ENCODE data around the gene ATE1.
"Not testable (repeated sequence)": the region's sequence is repeated elsewhere in the genome, so short reads cannot be mapped to it uniquely, and the experiment has no call there.

ATE1 gene

DNA sequence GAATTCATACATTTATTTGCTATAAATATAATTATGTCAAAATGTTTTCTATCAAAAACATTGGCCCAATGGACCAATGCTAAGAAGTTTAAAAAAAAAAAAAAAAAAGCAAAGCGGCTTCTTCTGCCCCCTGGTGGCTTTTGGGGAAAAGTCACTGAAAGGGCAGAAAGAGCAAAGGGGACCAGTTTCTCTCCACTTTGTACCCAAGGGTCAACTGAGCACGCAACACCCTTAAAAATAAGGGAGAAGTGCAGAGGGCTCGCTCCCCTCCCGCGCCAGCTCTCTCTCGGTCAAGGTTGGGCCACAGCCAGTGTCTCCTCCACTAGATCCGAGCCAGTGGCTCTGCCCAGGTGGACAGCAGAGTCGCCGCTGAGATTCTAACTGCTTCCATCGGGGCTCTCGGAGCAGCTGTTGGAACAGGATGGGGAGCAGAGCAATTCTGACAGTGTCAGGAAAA lies 193.2 kb downstream of the ATE1 start:
- DNase-seq (ENCODE audit: low read depth): no peak

DNA sequence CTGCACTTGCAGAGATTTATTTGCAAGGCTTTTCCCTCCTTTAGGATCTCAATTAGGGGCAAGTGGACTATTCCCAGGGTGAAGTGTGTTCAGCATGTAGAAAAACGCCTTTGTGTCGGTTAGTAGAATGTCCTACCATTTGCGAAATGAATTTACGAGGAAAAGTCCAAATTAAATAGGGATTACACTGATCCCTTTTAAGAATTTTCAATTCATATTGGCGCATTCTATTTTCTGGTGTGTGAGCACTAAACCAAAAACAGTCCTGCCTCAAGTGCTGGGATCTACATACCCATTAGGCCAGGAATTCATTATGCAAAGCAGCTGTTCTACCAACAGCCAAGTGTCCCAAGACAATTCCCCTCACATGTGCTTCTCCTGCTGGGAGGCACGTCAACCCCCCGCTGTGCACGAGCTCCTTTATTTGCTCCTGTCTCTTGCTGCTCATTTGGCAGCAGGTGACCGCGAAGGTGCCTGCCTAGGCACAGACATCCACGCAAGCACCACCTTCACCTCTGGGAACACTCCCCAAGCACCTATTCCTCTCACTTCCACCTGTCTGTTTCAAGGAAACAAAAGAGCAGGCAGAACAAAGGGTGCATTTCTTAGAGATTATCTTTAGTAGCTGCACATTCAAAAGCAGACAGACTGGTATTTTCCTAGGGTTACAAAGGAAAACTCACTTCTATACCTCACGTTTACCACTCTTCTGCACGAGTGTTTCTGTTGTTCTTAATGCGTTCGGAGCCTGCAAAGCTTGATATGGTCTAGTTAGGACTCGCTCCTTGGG lies 195.0 kb downstream of the ATE1 start:
- no peak for DNase-seq (ENCODE audit: low read depth)

DNA sequence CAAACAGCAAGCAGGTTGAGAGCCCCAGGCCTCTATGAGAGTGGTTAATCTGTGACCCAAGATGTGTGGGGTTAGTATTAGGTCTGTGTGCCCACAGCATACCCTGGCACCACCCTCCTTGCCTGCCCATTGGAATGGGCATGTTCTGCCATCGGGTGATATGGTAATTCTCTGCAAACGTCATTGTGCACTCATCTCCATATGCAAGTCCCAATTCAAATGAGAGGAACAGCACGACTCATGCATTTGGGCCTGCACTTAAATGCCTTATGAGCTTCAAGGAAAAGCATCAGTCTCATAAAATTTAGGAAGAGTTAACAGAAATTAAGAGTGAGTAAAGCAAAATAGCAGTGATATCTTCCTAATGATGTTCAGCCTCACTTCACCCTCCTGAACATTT lies 195.7 kb downstream of the ATE1 start:
- no peak for DNase-seq (ENCODE audit: low read depth)

DNA sequence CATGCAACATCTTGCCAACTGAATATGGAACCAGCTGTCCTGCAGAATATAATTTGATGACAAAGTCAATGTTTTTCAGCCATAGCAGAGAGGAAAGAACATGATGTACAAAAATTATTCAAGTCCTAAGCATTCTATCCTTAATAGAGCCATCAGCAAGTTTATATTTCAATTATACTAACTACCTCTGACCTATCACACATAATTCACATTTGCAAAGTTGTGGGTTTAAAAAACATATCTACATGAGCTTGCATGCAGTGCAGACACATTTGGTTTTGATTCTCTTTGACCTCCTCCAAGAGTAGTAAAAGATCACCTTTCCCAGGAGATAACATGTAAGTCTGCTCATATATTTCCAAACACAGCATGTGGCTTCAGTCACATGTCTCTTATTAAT lies 203.5 kb downstream of the ATE1 start:
- DNase-seq (ENCODE audit: low read depth): no peak

DNA sequence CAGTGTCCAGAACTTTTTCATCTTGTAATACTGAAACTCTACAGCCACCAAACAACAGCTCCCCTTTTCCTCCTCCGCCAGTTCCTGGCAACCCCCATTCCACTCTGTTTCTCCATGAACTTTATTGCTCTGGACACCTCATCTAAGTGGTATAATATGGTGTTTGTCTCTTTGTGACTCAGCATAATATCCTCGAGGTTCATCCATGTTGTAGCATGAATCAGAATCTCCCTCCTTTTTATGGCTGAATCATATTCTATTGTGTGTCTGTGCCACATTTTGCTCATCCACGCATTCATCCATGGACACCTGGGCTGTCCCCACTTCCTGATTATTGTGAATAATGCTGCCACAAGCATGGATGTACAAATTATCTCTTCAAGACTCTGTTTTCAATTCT lies 205.2 kb downstream of the ATE1 start:
- no peak for DNase-seq (ENCODE audit: low read depth)

DNA sequence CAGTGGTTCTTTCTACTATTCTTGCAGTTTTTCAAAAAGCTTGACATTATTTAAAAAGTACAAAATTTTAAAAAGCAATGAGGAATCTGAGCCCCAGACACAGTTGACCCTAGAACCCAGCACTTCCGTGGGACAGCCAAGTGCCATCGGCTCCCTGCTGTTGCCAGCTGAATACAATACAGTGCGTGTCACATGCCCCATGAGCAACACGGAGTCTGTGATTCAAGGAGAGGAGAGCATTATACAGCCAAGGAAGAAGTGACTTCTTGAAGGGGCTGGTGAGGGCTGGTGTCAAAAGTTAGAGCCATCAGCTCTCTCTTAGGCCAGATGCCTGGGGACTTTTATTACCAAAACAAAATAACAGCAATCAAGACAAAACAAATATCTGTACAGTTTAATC lies 206.6 kb downstream of the ATE1 start:
- no peak for DNase-seq (ENCODE audit: low read depth)

DNA sequence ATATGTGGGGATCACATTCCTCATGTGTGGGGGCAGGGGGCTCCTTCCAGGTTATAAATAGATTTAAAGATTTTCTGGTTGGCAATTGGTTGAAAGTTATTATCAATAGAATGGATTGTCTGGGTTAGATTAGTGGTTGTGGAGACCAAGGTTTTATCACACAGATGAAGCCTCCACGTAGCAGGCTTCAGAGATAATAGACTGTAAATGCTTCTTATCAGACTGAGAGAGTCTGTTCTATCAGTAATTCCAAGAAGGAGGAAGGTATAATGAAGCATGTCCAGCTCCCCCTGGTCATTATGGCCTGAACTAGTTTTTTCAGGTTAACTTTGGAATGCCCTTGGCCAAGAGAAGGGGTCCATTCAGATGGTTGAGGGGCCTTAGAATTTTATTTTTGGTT lies 211.9 kb downstream of the ATE1 start:
- DNase-seq (ENCODE audit: low read depth): no peak

DNA sequence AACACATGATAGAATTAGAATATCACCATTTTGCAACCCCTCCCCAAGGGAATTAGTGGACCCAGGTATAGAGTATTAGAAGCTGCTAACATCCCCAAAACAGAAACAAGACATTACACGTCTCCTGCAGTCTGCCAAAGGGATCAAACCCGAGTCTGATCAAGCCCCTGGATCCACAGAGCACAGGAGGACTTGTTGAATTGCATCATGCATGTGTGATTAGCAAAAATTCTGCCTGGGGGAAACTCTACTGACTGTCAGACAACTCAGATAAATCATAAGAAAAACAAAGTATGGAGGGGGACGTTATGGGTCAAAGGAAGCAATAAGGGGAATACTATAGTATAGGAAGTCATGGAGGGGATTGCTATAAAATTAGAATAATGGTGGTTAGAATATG lies 212.8 kb downstream of the ATE1 start:
- no peak for DNase-seq (ENCODE audit: low read depth)

DNA sequence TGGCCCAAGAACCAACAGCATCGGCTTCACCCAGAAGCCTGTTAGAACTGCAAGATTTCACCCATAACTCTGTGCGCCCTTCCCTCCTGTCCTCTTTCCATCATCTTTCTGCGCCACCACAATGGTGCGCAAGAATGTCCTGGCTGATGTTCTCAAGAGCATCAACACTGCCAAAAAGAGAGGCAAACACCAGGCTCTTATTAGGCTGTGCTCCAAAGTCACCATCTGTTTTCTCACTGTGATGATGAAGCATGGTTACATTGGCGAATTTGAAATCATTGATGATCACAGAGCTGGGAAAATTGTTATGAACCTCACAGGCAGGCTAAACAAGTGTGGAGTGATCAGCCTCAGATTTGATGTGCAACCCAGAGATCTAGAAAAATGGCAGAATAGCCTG lies 214.3 kb downstream of the ATE1 start:
- no peak for DNase-seq (ENCODE audit: low read depth)

DNA sequence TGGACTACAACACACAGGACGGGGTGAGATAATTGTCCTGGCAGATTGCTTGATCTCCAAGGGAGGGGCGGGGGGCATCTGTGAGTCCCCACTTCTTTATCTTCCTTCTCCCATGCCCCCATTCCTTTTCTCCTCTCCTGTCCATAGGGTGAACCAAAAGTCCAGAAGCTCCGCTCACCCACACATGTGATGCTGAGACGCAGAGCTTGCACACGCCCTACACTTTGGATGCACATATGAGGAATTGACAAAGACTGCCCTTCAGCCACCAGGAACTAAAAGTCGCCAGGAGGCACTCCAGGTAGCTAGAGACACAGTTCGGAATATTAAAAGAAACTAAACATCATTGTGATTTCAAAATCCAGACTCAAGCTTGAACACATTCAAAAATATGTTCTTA lies 216.9 kb downstream of the ATE1 start:
- no peak for DNase-seq (ENCODE audit: low read depth)

DNA sequence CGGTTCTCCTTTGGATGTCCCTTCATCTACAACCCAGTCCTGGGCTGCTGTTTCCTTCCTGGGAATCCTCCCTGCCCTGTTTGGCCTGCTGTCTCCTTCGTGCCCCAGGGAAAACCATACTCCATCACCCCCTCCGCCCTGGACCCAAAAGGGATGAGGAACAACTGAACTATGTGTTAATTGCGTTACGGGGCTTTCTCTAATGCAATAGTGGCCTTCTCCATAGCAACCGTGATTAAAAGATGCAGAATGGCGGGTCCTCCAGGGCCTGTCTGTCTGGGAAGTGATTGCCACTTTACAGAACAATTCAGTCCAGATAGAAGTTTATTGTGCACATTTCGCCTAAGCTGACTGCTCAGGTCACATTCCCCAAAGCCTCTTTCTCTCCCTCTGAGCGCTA lies 217.6 kb downstream of the ATE1 start:
- no peak for DNase-seq (ENCODE audit: low read depth)

DNA sequence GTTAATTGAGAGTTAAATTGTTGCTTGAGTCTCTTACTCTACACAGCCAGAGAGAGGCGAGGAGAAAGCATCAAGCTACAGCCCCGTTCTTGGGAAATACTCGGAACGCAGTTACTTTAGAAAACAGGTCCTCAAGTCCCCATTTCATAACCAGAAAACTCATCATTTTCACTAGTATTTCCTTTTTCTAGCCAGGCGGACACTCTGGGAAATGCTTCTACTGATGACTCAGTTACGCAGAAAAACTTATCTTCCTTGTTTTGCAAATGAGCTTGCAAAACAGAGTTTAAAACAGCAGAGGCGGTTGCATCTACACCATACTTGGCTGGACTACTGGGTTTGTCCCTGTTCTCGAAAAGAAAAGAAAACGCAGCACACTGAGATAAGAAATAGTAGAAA lies 218.2 kb downstream of the ATE1 start:
- no peak for DNase-seq (ENCODE audit: low read depth)

DNA sequence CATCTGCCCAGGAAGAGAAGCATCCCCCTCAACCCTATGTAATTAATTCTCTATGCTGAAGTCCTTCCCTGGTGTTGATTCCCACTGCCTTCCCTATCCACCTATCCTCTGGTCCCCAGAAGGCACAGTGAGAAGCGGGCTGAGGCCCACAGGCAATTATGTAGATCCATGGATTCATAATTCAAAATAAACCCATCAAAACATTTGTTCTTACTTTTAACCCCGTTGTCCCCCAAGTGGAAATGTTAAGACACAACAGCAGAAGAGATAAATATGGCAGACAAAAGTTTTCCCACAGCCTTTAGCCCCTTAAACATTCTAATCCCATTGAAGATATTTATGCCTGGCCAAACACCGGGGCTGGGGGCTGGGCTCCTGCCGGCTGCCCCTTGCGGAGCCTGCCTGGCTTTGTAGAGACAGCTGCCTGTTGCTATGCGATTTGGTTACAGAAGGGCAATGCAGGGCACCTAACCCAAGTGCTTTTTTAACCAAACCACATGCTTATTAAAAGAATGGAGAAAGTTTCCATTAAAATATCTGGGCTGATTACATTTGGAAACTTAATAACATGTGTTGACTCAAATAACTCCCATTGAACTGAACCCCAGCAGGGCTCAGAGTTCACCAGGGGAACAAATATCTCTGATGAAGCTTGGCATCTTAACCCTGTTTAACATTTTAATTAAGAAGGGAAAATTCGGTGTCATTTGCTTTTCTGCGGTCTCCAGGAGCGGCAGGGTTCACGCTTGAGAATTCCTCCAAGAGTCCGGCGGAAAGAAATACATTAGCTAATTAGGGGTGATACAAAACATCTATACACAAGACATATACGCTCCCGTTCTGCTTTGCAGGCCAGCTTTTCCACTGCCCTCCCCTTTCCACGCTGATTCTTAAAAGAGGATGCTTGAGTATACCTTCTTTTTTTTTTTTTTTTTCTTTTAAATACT lies 218.8 kb downstream of the ATE1 start:
- no peak for DNase-seq (ENCODE audit: low read depth)

DNA sequence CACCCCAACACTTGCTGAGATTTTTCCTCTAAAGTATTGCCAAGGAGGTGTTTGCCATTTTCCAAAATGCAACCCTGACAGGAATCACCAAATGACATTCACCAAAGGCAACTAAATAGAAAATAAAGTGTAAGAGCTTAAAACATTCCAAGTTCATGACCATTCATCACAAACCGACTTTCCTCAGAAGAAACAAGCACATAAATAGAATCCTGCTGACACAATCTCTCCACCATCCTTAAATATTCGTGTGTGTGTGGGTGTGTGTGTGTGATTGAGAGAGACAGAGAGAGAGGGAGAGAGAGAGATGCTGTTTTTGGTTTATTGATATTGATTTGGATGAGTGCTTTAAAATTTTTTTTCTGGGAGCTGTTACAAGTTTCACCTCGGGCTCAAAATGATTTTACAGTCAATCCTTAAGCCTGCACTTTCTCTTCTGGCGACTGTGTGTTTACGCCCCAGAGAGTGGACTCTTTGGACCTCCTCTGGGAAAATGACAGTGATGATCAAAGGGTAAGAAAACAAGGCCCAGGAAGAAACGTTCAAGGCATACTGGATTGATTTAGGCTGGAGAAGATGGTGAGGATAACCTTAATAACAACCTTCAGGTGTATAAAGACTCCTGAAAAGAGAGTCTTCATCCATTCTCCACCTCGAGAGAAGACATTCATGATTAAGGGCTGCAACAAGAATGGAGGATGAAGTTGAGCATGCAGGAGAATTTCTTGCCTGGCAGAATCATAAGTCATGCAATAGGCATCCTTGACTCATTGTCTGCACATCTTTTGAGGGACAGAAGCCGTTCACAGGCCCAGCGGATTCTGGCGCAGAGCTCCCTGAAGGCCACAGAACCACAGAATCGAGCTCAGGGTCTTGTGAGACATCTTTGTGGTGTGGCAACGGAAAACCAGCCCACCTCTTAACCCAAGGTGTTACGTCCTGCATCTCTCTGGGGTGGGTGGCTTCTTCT lies 225.2 kb downstream of the ATE1 start:
- no peak for DNase-seq (ENCODE audit: low read depth)

DNA sequence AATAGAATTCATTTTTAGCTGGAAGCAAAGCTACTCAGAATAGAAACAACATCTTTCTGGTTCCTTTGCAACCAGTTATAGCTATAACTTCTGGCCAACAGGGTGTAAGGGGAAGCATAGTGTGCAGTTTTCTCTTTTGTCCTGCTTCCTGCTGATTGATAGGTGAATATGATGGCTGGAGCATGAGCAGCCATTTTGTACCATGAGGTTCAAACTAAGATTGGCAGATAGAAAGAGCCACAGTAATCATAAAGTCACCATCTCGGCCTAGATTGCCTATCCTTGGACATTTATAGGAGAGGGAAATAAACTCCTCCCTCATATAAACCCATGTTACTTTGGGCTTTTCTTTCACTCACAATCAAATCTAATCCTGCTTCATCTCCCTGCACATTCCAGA lies 227.4 kb downstream of the ATE1 start:
- DNase-seq (ENCODE audit: low read depth): no peak

DNA sequence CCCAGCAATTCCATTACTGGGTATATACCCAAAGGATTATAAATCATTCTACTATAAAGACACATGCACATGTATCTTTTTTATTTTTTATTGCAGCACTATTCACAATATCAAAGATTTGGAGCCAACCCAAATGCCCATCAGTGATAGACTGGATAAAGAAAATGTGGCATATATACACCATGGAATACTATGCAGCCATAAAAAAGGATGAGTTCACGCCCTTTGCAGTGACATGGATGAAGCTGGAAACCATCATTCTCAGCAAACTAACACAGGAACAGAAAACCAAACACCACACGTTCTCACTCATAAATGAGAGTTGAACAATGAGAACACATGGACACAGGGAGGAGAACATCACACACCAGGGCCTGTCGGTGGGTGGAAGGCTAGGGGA lies 228.1 kb downstream of the ATE1 start:
- not testable (repeated sequence) for DNase-seq (ENCODE audit: low read depth)

DNA sequence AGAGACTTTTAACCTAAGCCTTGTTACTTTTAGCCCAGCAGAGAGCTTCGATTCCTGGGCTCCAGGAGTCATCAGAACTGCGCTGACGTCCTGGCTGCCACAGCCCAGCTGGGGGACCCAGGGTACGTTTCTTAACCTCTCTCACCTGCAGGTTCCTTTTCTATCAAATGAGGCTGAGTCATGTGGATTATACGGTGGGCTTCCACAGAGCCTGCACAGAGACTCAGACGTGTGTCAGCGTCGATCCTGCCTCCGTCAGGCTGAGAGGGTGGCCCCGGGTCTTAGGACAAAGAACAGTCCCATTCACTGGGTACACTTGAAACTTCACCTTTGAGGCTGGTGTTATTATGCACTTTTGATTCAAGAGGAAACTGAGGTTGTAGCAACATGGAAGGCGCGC lies 228.9 kb downstream of the ATE1 start:
- no peak for DNase-seq (ENCODE audit: low read depth)

DNA sequence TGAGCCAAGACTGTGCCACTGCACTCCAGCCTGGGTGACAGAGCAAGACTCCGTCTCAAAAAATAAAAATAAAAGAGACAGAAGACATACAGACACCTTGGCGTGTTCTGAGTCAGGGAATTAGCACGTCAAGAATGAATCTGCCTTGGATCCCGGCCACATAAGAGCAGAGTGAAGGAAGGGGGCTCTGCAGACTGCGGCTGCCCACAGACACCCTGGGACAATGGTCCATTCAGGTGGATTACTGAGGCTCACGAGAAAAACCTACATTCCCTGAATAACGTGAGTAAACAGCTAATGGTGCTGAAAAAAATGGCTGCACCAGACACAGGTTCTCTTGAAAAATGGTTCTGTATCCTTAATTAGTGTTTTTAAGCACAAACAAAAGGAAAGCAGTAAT lies 229.5 kb downstream of the ATE1 start:
- DNase-seq (ENCODE audit: low read depth): no peak

DNA sequence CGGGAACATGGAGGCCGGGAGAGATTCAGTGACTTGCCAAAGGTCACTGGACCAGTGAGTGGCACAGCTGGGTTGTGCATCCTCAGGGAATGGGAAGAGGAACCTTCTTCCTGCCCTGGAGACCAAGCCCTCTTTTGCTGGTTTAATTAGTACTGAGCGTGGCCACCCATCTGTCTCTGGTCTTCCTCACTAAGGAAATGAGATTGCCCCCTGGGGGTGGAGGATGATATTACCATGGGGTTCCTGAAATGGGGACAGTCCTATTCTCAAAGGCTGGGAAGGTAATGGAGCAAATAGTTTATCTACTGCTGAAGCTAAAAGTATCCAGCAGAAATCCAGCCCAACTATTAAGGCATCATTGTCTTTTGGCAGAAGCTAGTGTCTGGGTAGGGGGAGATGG lies 231.0 kb downstream of the ATE1 start:
- DNase-seq (ENCODE audit: low read depth): no peak

DNA sequence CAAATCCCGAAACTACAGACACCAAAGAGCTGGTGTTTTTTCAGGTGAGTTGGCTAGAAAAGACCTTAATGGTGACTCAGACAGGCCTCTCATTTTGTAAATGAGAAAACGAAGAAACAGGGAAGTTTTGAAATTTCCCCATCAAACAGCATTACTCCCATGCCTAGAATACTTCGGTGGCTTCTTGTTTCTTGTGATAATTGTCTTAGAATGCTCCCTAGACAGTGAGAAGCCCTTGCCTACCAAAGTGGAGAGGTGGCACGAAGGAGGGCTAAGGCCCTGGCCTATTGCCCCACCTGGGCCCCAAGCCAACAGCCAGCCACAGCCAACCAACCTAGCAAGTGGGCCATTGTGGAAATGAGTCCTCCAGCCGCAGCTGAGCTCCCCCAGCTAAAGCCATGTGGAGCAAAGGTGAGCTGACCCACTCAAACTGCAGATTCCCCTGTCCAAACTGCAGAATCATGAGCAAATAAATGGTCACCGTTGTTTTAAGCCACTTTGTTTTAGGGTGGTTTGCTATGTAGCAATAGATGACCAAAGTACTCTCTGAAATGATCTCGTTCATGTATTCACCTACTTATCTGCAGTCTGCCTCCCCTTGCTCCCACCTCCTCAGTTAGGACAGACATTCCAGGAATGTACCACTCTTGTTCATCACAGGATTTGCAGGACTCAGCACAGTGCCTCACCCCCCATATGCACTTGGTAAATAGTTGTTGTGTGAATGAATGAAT lies 231.9 kb downstream of the ATE1 start:
- DNase-seq (ENCODE audit: low read depth): no peak

DNA sequence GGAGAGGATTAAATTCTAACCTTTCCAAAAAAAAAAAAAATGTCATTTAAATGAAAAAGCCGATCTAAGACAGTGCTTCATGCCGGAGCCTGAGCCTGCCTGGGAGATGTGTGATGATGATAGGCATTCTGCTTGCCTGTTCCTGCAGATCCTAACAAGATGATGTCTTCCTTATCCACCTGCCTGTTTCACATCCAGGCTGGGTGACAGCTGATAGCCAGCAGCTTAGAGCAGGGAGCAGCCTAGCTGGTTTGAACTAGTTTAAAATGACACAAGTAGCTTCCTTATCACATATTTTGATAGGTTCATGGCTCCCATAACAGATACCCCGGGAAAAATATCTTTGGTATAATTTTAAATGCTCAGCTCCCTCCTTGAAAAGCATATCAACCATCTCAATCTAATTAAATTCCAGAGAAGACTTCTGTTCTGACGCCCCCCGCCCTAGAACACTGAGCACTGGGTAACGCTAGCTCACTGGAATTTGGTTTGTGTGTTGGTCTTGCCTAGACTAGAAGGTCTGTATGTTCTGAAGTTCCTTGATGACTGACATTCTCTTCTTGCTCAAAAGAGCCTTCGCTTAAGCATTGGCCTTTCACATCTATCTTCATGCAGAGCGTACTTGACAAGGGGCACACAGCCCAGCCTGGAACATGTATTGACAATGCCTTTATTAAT lies 232.7 kb downstream of the ATE1 start:
- no peak for DNase-seq (ENCODE audit: low read depth)

Measured in T-helper 22 cell (primary cell).